Spleen (tissue), 11 donors: ENCODE measurements around the gene ZYG11A. TPM values are rescaled to one million over a fixed set of nuclear protein-coding genes. Genes with fewer than 3 reads are reported as not detected.

Source experiments
- DNase-seq: peaks from one replicate; pipeline ENCODE4 v3.0.0-alpha.2; 2020
- H3K27ac ChIP-seq, 8 donors: fragments of 200-600 bp; sonication (generic) in 7 of 8; 1 replicate in 4 of 8; 2 replicates in 4 of 8; pipeline versions ENCODE4 v1.5.0 to v1.8.0; 2016 to 2021; ENCODE audit warnings: inconsistent platforms in 4 of 8, mild to moderate bottlenecking in 4 of 8, moderate library complexity in 1 of 8
- H3K27me3 ChIP-seq, 7 donors: fragments of 200-600 bp; sonication (generic) in 6 of 7; replicated peaks in 1 of 7; 1 replicate in 4 of 7; 2 replicates in 3 of 7; pipeline versions ENCODE4 v1.5.0 to v1.8.0; 2016 to 2021; ENCODE audit warnings: inconsistent platforms in 3 of 7, mild to moderate bottlenecking in 1 of 7
- H3K36me3 ChIP-seq, 6 donors: fragments of 200-600 bp; sonication (generic) in 5 of 6; 1 replicate in 4 of 6; 2 replicates in 2 of 6; pipeline versions ENCODE4 v1.5.0 to v1.8.0; 2016 to 2021; ENCODE audit warnings: inconsistent platforms in 2 of 6
- H3K4me1 ChIP-seq, 6 donors: fragments of 200-600 bp; sonication (generic) in 5 of 6; 1 replicate in 3 of 6; 2 replicates in 3 of 6; pipeline versions ENCODE4 v1.5.0 to v1.8.0; 2016 to 2021; ENCODE audit warnings: inconsistent platforms in 3 of 6
- H3K4me3 ChIP-seq, 8 donors: fragments of 200-600 bp; sonication (generic) in 7 of 8; 1 replicate in 4 of 8; 2 replicates in 4 of 8; pipeline versions ENCODE4 v1.5.0 to v1.8.0; 2016 to 2021; ENCODE audit warnings: inconsistent platforms in 4 of 8, mild to moderate bottlenecking in 4 of 8, moderate library complexity in 2 of 8
- H3K9me3 ChIP-seq, 8 donors: fragments of 200-600 bp; sonication (generic) in 7 of 8; 1 replicate in 4 of 8; 2 replicates in 4 of 8; pipeline versions ENCODE4 v1.5.0 to v1.8.0; 2016 to 2021; ENCODE audit warnings: inconsistent platforms in 4 of 8
- CTCF ChIP-seq, 11 experiments: fragments of 200-600 bp in 7 of 11; fragments of 450-650 bp in 4 of 11; sonication (generic) in 4 of 11; IDR thresholded peaks in 8 of 11; conservative IDR thresholded peaks in 3 of 11; 1 replicate in 7 of 11; 2 replicates in 4 of 11; pipeline versions ENCODE4 v1.4.0 to v1.8.0; 2016 to 2021; ENCODE audit warnings: antibody characterized with exemption in 11 of 11, inconsistent platforms in 4 of 11, mild to moderate bottlenecking in 1 of 11
- POLR2A ChIP-seq, 3 donors: fragments of 450-650 bp; IDR thresholded peaks; one replicate each; pipeline ENCODE4 v1.5.1; 2017; ENCODE audit warnings: antibody characterized with exemption in 3 of 3, mild to moderate bottlenecking in 1 of 3
- POLR2AphosphoS5 ChIP-seq, 3 donors: sonication (generic); formaldehyde crosslinking; IDR thresholded peaks; one replicate each; pipeline ENCODE4 v1.5.1; 2017; ENCODE audit warnings: antibody characterized with exemption in 3 of 3
- WGBS, 5 donors: extraction: QIAGEN DNeasy Blood & Tissue Kit in 3 of 5; methylation state at CpG; one replicate each; pipeline versions ENCODE4 v1.1.5 to v1.1.7; 2013 to 2018; 5-methylcytosine and 5-hydroxymethylcytosine counted together
- intact Hi-C: fragments of 100-400 bp; cut with DNase I; formaldehyde crosslinking; loops from one replicate; pipeline ENCODE4 v1.15.0; 2023; ENCODE audit warnings: low total_unique reads
- polyA plus RNA-seq, 3 donors: library from polyadenylated mRNA; stranded (reverse); fragments of 200-250 nt; gene quantifications; one replicate each; pipeline ENCODE4 v1.2.1, GENCODE V29; 2013
- total RNA-seq, 7 donors: library from RNA; depleted of rRNA in 3 of 7; stranded (reverse); fragments of >200 nt in 3 of 7; fragmentation: NEBNext Ultra II Directional in 4 of 7; extraction: Animal tissue kit (Norgen Biotek cat#: 25700) in 4 of 7; gene quantifications; one replicate each; pipeline versions ENCODE4 v1.1.0 to v1.2.1, GENCODE V29; 2016 to 2021
- donor health status: healthy with polysubstance abuse.
- donor health status: DM: no; HTN: no; CAD: no; lungs with moderate emphysema.
- donor health status: DM: no; HTN: no; CAD: no.
- donor health status: Bipolar disorder and iron deficiency.
- donor health status: healthy.
- donor health status: DM: no; HTN: no; CAD: no.
- donor health status: DM: yes; HTN: yes; CAD: no.

ZYG11A gene
- total and polyA plus RNA-seq, 10 donors = 0.02 to 0.85 (median 0.16) TPM

- DNase-seq = no peak
- H3K9me3 ChIP-seq = no peaks in the 10 kb centered on the region
- intact Hi-C loops = no loop called here
- H3K4me3 ChIP-seq = no peak overlapping the region
- TF ChIP-seq CTCF (IDR thresholded peaks at IDR 0.05 in 8 of 11, conservative IDR thresholded peaks at IDR 0.05 in 3 of 11) (no peak), POLR2A (IDR thresholded peaks at IDR 0.05) (no peak), POLR2AphosphoS5 (IDR thresholded peaks at IDR 0.05) (no peak)
- no peaks in the 10 kb centered on the region for H3K27me3 ChIP-seq
- no peaks in the 10 kb centered on the region for H3K4me1 ChIP-seq
- 74 to 90% (median 87%) methylated on average over 3 of the region's 3 CpGs for WGBS, 5 donors
- peaks cover 0 to 9% (median 0%) of the 10 kb centered on the region in 6 donors for H3K36me3 ChIP-seq
- H3K27ac ChIP-seq = no peak overlapping the region
Measured at GRCh38 chr1:52937433-52938182, 95.0 kb downstream of the ZYG11A start.

GRCh38 chr1:52938183-52938451, 95.6 kb downstream of the ZYG11A start:
- no peaks in the 10 kb centered on the region for H3K4me1 ChIP-seq
- no peaks in the 10 kb centered on the region for H3K9me3 ChIP-seq
- H3K4me3 ChIP-seq = no peak overlapping the region
- DNase-seq = no peak
- no peak overlapping the region for H3K27ac ChIP-seq
- H3K36me3 ChIP-seq = peaks cover 0 to 9% (median 0%) of the 10 kb centered on the region in 6 donors
- WGBS, 5 donors = 93 to 100% (median 97%) methylated on average over 1 of the region's 1 CpG
- intact Hi-C loops = no loop called here
- H3K27me3 ChIP-seq = no peaks in the 10 kb centered on the region
- TF ChIP-seq POLR2A (IDR thresholded peaks at IDR 0.05) = no peak
- TF ChIP-seq POLR2AphosphoS5 (IDR thresholded peaks at IDR 0.05) = no peak
- no peak for TF ChIP-seq CTCF (IDR thresholded peaks at IDR 0.05 in 8 of 11, conservative IDR thresholded peaks at IDR 0.05 in 3 of 11)

GRCh38 chr1:52943876-52944416, 101.4 kb downstream of the ZYG11A start:
- Histone ChIP-seq H3K36me3 (peaks cover 0 to 32% (median 0%) of the 10 kb centered on the region in 6 donors), H3K27ac (no peak overlapping the region), H3K4me1 (no peaks in the 10 kb centered on the region), H3K4me3 (no peak overlapping the region), H3K27me3 (no peaks in the 10 kb centered on the region), H3K9me3 (peaks cover 0 to under 1% (median 0%) of the 10 kb centered on the region in 8 donors)
- no peak for DNase-seq
- WGBS, 5 donors = 80 to 90% (median 86%) methylated on average over 3 of the region's 3 CpGs
- TF ChIP-seq CTCF (IDR thresholded peaks at IDR 0.05 in 8 of 11, conservative IDR thresholded peaks at IDR 0.05 in 3 of 11) (no peak), POLR2AphosphoS5 (IDR thresholded peaks at IDR 0.05) (no peak), POLR2A (IDR thresholded peaks at IDR 0.05) (no peak)
- intact Hi-C loops = no loop called here

- no peaks in the 10 kb centered on the region for H3K4me1 ChIP-seq
- intact Hi-C loops = no loop called here
- H3K9me3 ChIP-seq = peaks cover 0 to 4% (median 0%) of the 10 kb centered on the region in 8 donors
- no peaks in the 10 kb centered on the region for H3K27me3 ChIP-seq
- peaks cover 0 to 38% (median 0%) of the 10 kb centered on the region in 6 donors for H3K36me3 ChIP-seq
- TF ChIP-seq CTCF (IDR thresholded peaks at IDR 0.05 in 8 of 11, conservative IDR thresholded peaks at IDR 0.05 in 3 of 11) (no peak), POLR2AphosphoS5 (IDR thresholded peaks at IDR 0.05) (no peak), POLR2A (IDR thresholded peaks at IDR 0.05) (no peak)
- 87 to 93% (median 93%) methylated on average over 10 of the region's 10 CpGs for WGBS, 5 donors
- H3K4me3 ChIP-seq = no peak overlapping the region
- no peak for DNase-seq
- no peak overlapping the region for H3K27ac ChIP-seq
Measured at GRCh38 chr1:52944566-52944965, 102.0 kb downstream of the ZYG11A start.
